ENCODE results near the gene ASCL3. TPM values are rescaled to one million over a fixed set of nuclear protein-coding genes. Genes with fewer than 3 reads are reported as not detected.

Gene ASCL3
- total and polyA plus RNA-seq, 10 of the 15 experiments (the other 5 are each of a cell fraction or from before 2014, with no cell fraction given) = not detected

DNA sequence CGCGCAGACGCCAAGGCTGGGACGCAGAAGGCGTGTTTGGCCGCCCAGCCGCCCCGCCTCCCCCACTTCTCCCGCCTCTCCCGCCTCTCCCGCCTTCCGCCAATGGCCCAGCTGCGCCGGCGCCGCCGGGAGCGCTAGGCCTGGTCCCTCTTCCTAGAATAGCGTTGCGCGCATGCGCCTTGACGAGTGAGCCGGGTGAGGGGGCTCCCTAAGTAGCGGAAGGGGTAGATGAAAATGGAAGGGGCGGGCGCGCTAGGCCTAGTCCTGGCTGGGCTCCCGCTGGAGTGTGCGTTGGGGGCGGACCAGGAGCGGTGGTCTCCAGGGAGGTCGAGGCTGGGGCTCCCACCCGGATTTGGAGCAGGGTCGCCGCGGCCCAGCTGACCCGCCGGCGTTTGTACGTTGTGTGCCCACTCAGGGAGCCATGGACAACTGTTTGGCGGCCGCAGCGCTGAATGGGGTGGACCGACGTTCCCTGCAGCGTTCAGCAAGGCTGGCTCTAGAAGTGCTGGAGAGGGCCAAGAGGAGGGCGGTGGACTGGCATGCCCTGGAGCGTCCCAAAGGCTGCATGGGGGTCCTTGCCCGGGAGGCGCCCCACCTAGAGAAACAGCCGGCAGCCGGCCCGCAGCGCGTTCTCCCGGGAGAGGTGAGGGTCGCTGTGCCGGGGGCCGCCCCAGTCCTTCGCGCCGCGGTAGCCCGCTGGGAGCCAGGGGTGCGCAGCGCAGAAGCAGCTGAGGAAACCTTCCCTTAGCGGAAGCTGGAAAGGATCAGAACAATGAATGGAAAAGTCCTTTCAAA lies 31.6 kb downstream of the ASCL3 start, which contains the start of gene AKIP1 (continued):
- TF ChIP-seq, protein P1, sequence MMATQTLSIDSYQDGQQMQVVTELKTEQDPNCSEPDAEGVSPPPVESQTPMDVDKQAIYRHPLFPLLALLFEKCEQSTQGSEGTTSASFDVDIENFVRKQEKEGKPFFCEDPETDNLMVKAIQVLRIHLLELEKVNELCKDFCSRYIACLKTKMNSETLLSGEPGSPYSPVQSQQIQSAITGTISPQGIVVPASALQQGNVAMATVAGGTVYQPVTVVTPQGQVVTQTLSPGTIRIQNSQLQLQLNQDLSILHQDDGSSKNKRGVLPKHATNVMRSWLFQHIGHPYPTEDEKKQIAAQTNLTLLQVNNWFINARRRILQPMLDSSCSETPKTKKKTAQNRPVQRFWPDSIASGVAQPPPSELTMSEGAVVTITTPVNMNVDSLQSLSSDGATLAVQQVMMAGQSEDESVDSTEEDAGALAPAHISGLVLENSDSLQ (IDR thresholded peaks at IDR 0.05) = no peak
- 0 out of 2 replicates have a peak, but pooled peaks have one; percentile 13 for TF ChIP-seq SIN3A (IDR thresholded peaks at IDR 0.05; ENCODE audit: low read depth, low read length)
- no peak for TF ChIP-seq RFX5 (IDR thresholded peaks at IDR 0.05; ENCODE audit: low read depth, low read length)
- peak; percentile 65 for TF ChIP-seq GATAD2B (conservative IDR thresholded peaks at IDR 0.05; ENCODE audit: low read depth)
- TF ChIP-seq CTCF (IDR thresholded peaks at IDR 0.05 in 2 of 3, conservative IDR thresholded peaks at IDR 0.05 in 1 of 3; ENCODE audit: control insufficient read depth in 2 of 3, extremely low read depth in 1 of 3, insufficient read depth in 1 of 3, low read depth in 3 of 3, low read length in 3 of 3) = no peak
- no peak for TF ChIP-seq SREBF1 (IDR thresholded peaks at IDR 0.05; ENCODE audit: low read length)
- TF ChIP-seq EED (IDR thresholded peaks at IDR 0.05; ENCODE audit: low read depth) = peak; percentile 84
- TF ChIP-seq KLF5 (IDR thresholded peaks at IDR 0.05; ENCODE audit: partially characterized antibody) = no peak
- no peak for TF ChIP-seq TCF12 (IDR thresholded peaks at IDR 0.05; ENCODE audit: low read depth, low read length)
- TF ChIP-seq FOXM1 (IDR thresholded peaks at IDR 0.05; ENCODE audit: low read depth, low read length) = no peak
- TF ChIP-seq RUNX3 (IDR thresholded peaks at IDR 0.05; ENCODE audit: low read length) = no peak
- 0 out of 2 replicates have a peak, but pooled peaks have one; percentile 34 for TF ChIP-seq HDGF (IDR thresholded peaks at IDR 0.05)
- peak; percentile 65 for TF ChIP-seq RELB (IDR thresholded peaks at IDR 0.05; ENCODE audit: low read depth)
- no peak for TF ChIP-seq IRF3 (IDR thresholded peaks at IDR 0.05)
- TF ChIP-seq ATF3 (IDR thresholded peaks at IDR 0.05; ENCODE audit: borderline replicate concordance, extremely low read depth, low read depth, low read length) = no peak
- 0 out of 3 replicates have a peak, but pooled peaks have one; percentile 8 for TF ChIP-seq POU2F2 (IDR thresholded peaks at IDR 0.05; ENCODE audit: borderline replicate concordance, low read depth, low read length)
- TF ChIP-seq YY1 (IDR thresholded peaks at IDR 0.05; ENCODE audit: low read depth, low read length) = peak; percentile 22; the same call in 1 of the 2 replicates
- TF ChIP-seq KAT2A (conservative IDR thresholded peaks at IDR 0.05; ENCODE audit: control insufficient read depth, low read depth, low read length) = no peak
- TF ChIP-seq SPI1 (IDR thresholded peaks at IDR 0.05; ENCODE audit: borderline replicate concordance, insufficient read depth, low read depth, low read length) = no peak
- peak; percentile 69 to 84 for TF ChIP-seq IKZF2 (IDR thresholded peaks at IDR 0.05)
- TF ChIP-seq SRF (IDR thresholded peaks at IDR 0.05; ENCODE audit: low read depth in 2 of 2, low read length in 2 of 2) = no peak
- TF ChIP-seq TAF1 (IDR thresholded peaks at IDR 0.05; ENCODE audit: borderline replicate concordance, low read depth, low read length) = no peak
- 0 out of 2 replicates have a peak, but pooled peaks have one; percentile 15 for TF ChIP-seq NBN (IDR thresholded peaks at IDR 0.05)
